Measurements from ENCODE around the gene PRR23E.

PRR23E gene

GRCh38 chr3:127210654-127210943, 17.7 kb downstream of the PRR23E start:
- no peak for DNase-seq

- DNase-seq, result no peak
Observed at GRCh38 chr3:127211118-127212060, 18.5 kb downstream of the PRR23E start.

DNA sequence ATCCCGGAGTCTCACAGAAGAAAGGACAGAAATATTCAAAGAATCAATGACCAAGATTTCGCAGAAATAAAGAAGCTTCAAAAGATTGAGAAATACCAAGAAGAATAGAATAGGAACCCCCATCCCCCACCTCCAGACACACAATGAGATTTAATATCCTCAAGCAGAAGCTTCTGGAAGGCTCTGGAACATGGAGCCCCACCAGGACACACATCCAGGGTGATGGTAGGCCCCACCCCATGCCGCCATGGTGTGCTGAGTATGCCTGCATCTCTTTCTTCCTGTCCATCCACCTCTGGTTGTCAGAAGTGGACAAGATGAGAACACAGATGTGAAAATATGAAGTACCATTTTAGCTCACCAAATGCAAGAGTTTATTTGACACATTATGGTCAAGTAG, 19.3 kb downstream of the PRR23E start:
- DNase-seq, result no peak

DNA sequence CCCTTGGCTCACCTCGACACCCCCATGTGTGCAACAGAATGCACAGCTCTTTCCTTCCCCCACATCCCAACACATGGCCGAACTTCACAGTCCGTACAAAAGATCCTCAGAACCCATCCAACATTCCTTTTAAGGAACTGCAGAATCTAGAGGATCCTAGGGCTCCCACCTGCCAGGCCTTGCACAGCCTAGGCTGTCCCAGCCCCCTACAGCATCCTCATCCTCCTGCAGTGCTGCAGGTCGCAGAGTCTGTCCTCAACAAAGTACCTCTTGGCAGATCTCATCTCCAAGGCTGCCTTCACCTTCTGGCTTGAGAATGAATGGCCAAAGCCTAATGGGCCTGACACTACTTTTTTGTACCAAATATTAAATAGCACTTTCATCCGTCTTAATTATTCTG, 19.8 kb downstream of the PRR23E start:
- DNase-seq, result no peak

DNA sequence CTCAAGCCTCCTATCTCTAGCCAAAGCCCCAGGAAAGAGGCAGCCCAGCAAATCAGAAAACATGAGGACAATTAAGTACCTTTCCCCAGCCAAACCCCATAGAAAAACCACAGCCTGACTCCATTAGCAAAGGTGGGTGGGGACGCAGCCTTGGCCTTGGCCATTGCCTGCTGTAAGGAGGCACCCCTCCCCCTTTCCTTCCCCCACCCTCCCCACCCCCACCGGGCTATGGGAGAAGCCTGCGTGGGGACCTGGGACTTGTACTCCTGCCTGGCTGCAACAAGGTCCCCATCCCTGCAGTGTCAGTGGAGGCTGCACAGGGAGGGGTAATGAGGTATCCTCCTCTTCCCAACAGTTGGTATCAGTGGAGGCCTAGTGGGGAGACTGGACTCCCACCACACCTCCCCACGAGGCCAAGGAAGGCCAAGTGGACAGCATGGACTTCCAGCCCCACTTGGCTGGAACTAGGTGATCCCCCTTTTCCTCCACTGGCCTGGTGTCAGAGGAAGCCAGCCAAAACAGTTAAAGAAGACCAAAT, 20.5 kb downstream of the PRR23E start:
- DNase-seq, result no peak

DNA sequence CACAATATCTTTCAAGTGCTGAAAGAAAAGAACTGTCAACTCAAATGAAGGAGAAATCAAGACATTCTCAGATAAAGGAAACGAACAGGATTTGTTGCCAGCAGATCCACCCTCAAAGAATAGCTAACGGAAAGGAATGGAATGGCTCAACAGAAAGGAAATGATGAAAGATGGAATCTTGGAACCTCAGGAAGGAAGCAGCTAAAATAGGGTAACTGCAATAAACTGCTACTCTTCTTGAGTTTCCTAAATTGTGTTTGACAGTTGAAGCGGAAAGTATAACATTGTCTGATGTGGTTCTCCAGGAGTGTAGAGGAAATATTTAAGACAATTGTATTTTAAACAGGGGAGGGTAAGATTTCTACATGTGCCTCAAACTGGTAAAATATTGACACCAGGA, 22.0 kb downstream of the PRR23E start:
- no peak for DNase-seq

DNA sequence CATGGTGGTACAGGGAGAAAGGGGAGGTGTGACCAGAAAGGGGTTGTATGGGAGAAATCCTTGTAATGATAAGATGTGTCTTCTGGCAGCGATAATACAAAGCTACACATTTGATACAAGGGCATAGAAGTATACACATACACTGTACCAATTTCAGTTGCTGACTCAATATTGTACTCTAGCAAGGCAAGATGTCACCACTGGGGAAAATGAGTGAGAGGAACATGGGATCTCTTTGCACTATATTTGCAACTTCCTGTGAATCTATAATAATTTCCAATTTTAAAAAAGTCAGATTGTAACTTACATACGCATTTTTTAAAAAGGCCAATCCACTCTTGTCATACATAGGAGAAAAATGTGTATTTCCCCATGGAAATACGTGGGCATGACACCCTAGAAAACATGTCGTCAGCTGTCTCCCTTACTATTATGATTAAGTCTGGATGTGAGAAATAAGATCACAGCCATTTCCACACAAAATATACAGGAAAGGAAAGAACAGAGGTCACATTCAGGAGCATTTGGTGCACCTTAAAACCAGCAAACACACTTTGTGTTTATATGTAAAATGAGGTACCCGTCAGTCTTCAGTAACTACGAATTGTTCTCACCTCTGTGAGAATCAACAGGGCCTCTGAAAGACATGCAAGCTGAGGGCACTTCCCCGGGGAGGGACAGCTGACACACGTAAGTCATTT, 22.9 kb downstream of the PRR23E start:
- DNase-seq, result no peak

DNA sequence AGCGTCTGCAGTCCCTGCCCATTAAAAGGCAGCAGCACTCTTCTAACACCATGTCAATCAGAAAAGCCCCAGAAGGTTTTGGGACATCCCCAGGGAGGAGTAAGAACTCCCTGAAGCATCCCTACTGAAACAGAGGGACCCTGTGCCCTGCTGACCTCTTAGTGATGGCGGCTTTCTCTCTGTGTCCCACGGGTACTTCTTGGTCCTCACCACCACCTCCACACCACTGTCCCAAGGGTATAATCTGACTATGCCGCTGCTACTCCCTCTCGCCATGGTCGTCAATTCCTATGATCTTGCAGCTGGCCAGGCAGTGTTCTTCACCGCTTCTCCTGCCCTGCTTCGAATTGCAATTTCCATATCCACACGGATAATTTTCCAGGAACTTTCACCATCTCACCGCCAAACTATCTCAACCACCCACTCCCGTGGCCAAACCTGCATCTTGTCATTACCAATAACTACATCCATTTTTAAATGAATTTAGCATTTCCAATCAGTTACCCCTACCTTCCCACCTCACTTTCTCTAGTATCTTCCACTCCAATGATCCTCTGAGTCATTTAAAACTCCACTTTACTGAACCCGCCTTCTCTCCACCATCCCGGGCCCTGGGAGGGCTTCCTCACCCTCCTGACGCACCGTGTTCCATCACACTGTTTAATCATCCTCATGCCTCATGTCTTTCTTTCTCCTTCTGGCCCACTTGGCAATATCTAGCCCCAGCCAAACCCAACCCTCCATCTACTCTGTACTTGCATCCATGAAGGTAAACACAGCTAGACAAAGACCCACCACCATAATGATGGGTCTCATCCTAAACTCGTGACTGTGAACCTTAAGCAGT, 23.7 kb downstream of the PRR23E start:
- DNase-seq, result no peak

DNA sequence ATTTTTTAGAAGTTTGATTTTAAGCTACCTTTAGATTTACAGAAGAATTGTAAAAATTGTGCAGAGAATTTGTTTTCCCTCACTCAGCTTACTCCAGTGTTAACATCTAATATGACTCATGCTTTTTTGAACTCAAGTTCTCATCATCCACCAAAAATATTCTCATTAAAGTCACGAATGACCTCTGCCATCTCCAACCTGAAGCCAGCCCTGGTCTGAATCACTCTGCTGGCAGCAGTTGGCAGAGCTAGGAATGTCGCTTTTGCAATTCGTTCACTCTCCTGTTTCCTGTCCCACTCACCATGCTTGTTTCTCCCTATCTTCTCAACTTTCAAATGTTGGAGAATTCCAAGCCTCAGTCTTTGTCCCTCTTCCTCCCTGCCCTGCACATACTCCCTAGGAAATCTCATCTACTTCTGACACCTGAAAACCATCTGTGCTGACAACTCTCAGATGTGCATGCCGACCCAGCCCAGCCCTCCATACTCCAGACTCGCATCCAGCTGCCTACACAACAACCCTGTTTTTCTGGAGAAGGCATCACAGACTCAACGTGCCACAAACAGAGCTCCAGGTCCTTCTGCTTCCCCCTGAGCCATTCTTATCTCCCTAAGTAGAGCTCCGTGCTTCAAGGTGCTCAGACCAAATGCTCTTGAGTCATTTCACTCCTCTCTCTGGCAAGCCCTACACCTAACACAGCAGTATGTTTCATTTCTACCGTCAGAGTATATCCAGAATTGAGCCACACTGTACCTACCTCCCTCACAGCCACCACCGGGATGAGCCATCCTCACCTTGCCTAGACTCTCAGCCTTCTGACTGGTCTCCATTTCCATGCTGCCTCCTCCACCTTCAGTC, 24.9 kb downstream of the PRR23E start:
- DNase-seq, result no peak

GRCh38 chr3:127218454-127218922, 25.6 kb downstream of the PRR23E start:
- DNase-seq, result no peak

DNA sequence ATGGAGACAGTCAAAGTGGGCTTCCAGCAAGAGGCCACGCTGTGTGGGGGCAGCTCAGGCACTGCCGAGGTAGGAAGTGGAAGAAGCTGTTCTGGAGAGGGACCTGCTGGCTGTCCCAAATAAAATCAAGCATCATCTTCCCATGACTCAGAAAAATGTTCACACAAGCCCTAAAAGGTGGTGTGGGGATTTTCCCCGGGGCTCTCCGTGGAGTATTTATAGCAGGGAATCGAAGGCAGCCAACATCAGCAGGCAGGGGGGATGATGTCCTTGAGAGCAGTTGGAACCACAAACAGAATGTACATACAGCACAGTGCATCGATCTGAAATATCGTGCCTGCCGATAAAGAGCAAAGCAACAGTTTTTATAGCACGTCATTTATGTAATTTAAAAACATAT, 27.6 kb downstream of the PRR23E start:
- DNase-seq, result no peak

DNA sequence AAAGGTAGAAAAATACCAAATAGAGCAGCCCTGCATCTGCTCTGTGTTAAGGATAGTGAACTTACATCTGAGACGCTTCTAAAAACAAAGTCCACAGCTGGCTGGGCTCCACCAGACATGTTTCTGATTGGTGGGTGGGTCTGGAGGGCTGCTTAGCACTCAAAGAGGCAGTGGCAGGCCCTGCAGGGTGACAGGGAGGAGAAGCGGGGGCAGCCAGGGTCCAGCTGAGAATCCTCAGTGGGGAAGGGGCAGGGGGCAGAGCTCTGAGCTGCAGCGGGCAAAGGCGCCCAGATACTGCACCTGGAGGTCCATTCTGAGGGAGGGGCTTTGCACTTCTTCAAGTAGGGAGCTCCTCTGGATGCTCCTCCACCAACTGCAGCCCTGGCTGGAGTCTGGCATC, 28.1 kb downstream of the PRR23E start:
- DNase-seq, result no peak

DNA sequence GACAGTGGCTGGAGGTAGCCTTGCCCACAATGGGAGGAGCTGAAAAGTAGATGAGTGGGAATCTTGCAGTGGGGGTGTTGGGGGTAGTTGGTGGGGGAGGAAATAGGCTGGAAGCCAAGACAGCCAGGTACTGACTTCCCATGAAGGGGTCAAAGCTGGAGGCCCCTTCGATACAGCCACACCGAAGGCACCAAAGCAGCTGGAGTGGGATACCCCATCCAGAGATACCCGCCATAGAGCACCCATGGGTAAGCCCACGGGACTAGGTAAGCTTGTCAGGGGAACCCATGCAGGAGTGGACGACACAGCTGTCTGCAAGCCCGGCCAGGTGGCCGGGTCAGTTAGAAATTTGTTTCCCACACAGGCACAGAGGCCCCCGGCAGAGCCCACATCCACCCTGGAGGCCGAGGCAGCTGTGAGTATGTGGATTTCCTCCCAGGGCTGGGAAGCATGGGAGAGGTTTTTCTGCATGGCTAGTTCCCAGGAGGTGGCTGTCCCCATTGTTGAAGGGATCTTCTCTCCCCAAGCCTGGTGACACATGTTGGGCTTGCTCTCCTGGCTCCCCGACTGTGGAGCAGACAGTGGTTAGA, 28.6 kb downstream of the PRR23E start:
- DNase-seq, result no peak

GRCh38 chr3:127222163-127222562, 29.2 kb downstream of the PRR23E start:
- no peak for DNase-seq

DNA sequence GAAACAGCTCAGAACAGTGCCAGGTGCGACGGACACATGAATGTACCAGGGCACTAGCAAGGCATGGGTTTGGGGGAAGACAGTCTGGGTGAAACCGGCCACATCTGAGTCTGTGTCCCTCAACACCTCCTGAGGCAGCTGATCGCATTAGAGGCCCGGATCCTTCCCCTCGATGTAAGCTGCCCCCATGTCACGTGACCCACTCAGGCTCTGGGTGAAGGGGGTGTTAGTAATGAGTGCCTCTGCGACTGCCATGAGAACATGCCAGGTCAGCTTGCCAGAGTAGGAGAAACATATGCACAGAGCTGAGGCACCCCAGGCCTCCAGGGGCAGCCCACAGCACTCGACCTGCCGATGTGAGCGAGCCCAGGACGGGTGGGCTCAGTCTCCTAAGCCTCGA, 29.7 kb downstream of the PRR23E start:
- DNase-seq, result no peak

DNA sequence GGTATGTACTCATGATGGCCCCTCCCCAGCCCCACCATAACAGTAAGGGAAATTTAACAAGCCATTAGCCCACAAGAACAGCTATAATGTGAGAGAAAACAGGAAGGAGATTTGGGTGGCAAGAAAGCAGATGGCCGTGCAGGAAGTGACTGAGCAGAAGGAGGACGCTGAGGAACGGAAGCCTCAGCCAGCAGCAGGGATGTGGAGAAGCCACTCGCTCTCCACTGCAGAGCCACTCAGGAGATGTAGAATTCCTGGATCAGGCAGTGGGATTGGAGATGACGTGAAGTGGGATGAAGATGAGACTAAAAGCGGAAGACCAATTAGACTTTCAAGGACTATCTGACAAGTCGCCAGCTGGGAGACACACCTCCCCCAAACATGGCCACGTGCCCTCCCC, 31.2 kb downstream of the PRR23E start:
- peak; percentile 46 to 73 for DNase-seq

- no peak for DNase-seq
Observed at GRCh38 chr3:127226457-127226856, 33.5 kb downstream of the PRR23E start.

- DNase-seq, result peak in 1 of 2 experiments; percentile 14
Observed at GRCh38 chr3:127226946-127227842, 34.3 kb downstream of the PRR23E start.

- no peak for DNase-seq
Observed at GRCh38 chr3:127228866-127229265, 35.9 kb downstream of the PRR23E start.

DNA sequence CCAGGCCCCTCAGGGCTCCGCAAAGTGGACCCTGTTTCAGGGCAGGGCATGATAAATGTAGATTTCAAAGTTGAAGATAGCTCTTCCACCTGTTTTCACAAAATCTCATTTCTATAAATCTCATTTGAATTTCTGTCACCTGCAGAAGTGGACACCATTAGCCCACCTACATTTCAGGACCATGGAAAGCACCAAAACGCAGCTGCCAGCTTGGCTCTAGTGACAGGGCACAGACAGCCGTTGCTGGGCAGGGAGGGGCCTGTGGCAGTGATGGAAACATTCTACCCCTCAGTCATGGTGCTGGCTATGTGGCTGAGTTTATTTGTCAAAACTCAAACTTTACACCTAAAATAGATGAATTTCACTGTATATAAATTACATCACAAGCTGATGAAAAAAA, 40.4 kb downstream of the PRR23E start:
- DNase-seq, result no peak

DNA sequence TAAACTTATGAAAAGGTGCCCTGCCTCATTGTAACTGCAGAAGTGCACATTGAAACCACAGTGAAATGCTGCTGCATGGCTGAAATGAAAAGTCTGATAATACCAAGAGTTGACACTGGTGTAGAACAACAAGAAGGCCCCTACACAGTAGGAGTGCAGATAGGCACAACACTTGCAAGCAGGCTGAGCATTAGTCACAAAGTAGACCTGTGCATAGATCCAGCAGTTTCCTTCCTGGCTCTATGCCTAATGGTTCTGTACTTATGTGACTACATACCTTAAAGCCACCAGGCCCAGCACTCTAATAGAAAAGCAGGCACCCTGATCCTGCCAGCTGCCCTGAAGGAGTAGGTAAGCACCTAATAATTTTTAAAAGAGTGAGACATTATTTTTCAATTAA, 41.8 kb downstream of the PRR23E start:
- DNase-seq, result no peak

All from NCI-H524 (cell line).